ENCODE measurements around the gene GAS2L1. TPM values are rescaled to one million over a fixed set of nuclear protein-coding genes. Genes with fewer than 3 reads are reported as not detected.

GAS2L1 gene
- total RNA-seq, 4 donors from 2014 or later, result 58.0 to 75.0 (median 67.8) TPM

- no peak overlapping the region for H3K4me3 ChIP-seq (ENCODE audit: low read depth, poor library complexity, severe bottlenecking)
- TF ChIP-seq POLR2A (IDR thresholded peaks at IDR 0.05), result no peak
- TF ChIP-seq, protein P1, sequence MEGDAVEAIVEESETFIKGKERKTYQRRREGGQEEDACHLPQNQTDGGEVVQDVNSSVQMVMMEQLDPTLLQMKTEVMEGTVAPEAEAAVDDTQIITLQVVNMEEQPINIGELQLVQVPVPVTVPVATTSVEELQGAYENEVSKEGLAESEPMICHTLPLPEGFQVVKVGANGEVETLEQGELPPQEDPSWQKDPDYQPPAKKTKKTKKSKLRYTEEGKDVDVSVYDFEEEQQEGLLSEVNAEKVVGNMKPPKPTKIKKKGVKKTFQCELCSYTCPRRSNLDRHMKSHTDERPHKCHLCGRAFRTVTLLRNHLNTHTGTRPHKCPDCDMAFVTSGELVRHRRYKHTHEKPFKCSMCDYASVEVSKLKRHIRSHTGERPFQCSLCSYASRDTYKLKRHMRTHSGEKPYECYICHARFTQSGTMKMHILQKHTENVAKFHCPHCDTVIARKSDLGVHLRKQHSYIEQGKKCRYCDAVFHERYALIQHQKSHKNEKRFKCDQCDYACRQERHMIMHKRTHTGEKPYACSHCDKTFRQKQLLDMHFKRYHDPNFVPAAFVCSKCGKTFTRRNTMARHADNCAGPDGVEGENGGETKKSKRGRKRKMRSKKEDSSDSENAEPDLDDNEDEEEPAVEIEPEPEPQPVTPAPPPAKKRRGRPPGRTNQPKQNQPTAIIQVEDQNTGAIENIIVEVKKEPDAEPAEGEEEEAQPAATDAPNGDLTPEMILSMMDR (IDR thresholded peaks at IDR 0.05), result no peak
- intact Hi-C loops (cut with DNase I; ENCODE audit: low total_unique reads), result no loop called here
- 84 to 86% methylated on average over 29 to 33 of the region's 34 CpGs for WGBS, 2 donors
- no peak for DNase-seq (ENCODE audit: low spot score in 2 of 2)
Measured at GRCh38 chr22:29328566-29329500, 22.4 kb downstream of the GAS2L1 start.

DNA sequence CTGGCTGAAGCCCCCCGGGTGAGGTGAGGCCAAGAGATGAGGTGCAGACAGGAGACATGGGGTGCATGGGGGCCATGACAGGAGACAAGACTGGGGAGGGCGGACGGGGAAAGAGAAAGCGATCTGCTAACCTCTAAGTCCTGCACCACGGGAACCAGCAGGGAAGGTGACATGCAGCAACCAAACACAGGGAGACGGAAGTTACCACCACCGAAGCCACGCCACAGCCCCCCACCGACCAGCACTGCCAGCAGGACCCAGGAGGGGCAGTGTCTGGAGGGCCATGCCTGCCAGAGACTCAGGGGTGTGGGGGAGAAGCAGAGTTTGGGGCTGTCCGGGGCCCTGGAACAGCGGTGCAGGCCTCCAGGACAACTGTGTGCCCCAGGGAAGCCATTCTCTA lies 23.1 kb downstream of the GAS2L1 start:
- 93 to 95% methylated on average over 9 to 11 of the region's 11 CpGs for WGBS, 2 donors
- DNase-seq (ENCODE audit: low spot score in 2 of 2), result no peak
- TF ChIP-seq, protein P1 (IDR thresholded peaks at IDR 0.05), result no peak
- TF ChIP-seq POLR2A (IDR thresholded peaks at IDR 0.05), result no peak
- H3K4me3 ChIP-seq (ENCODE audit: low read depth, poor library complexity, severe bottlenecking), result no peak overlapping the region
- intact Hi-C loops (cut with DNase I; ENCODE audit: low total_unique reads), result no loop called here

DNA sequence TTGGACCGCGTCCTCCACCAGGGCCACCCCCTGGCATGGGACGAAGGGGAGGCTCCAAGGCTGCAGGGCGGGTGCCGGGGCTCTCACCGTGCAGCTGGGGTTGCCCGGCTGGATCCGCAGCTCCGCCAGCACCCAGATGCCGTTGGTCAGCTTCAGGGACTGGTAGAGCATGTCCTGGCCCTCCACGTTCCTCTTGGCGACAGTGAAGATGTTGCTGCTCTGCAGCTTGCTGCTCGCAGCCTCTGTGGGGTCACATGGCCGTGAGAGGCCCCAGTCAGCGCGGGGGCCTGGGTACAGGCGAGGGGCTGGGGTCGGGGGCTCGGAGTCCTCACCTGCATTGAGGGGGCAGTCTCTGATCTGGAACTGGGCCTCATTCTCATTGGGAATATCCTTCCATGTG lies 23.8 kb downstream of the GAS2L1 start:
- no peak overlapping the region for H3K4me3 ChIP-seq (ENCODE audit: low read depth, poor library complexity, severe bottlenecking)
- 88 to 100% methylated on average over 6 to 19 of the region's 19 CpGs for WGBS, 2 donors
- no peak for DNase-seq (ENCODE audit: low spot score in 2 of 2)
- TF ChIP-seq, protein P1 (IDR thresholded peaks at IDR 0.05), result no peak
- no peak for TF ChIP-seq POLR2A (IDR thresholded peaks at IDR 0.05)
- intact Hi-C loops (cut with DNase I; ENCODE audit: low total_unique reads), result no loop called here

GRCh38 chr22:29330753-29331152 lies 24.3 kb downstream of the GAS2L1 start:
- intact Hi-C loops (cut with DNase I; ENCODE audit: low total_unique reads), result no loop called here
- TF ChIP-seq POLR2A (IDR thresholded peaks at IDR 0.05), result no peak
- TF ChIP-seq, protein P1 (IDR thresholded peaks at IDR 0.05), result no peak
- H3K4me3 ChIP-seq (ENCODE audit: low read depth, poor library complexity, severe bottlenecking), result no peak overlapping the region
- WGBS, 2 donors, result 59 to 62% methylated on average over 9 of the region's 9 CpGs
- DNase-seq (ENCODE audit: low spot score in 2 of 2), result no peak

GRCh38 chr22:29331213-29331612 lies 24.8 kb downstream of the GAS2L1 start:
- intact Hi-C loops (cut with DNase I; ENCODE audit: low total_unique reads), result no loop called here
- DNase-seq (ENCODE audit: low spot score in 2 of 2), result no peak
- no peak overlapping the region for H3K4me3 ChIP-seq (ENCODE audit: low read depth, poor library complexity, severe bottlenecking)
- TF ChIP-seq POLR2A (IDR thresholded peaks at IDR 0.05), result no peak
- TF ChIP-seq, protein P1 (IDR thresholded peaks at IDR 0.05), result no peak
- 83 to 90% methylated on average over 7 to 8 of the region's 8 CpGs for WGBS, 2 donors
